Measurements from ENCODE around the gene WWP2. TPM values are rescaled to one million over a fixed set of nuclear protein-coding genes. Genes with fewer than 3 reads are reported as not detected.

WWP2 gene
- 17.0 and 20.7 TPM in 2 replicates for total RNA-seq

GRCh38 chr16:69761983-69762813, at the start of gene WWP2:
Gene WWP2 (plus strand): TSS chr16:69762332. CDS start chr16:69787011, 24,679 bp downstream.

GRCh38 chr16:69726313-69727060, 35.6 kb upstream of the WWP2 start, which contains the start of gene NQO1:
Gene NQO1 (minus strand): TSS chr16:69726560. CDS start chr16:69726439, 121 bp downstream.

GRCh38 chr16:69754469-69755310, 7.4 kb upstream of the WWP2 start, which contains the start of gene NOB1:
Gene NOB1 (minus strand): TSS chr16:69754926. CDS start chr16:69754910, 16 bp downstream.

GRCh38 chr16:69951017-69951671, 189.0 kb downstream of the WWP2 start, which contains the start of gene CLEC18A:
Gene CLEC18A (plus strand): TSS chr16:69951334. CDS start chr16:69951367, 33 bp downstream.

Other genes with a start within 250 kb of the WWP2 start
- 21.9 and 26.4 TPM in 2 replicates for gene NFAT5, start 196.4 kb upstream of the WWP2 start, total RNA-seq
- 401 and 604 TPM in 2 replicates for gene NQO1, start 35.8 kb upstream of the WWP2 start, total RNA-seq
- 19.5 and 24.1 TPM in 2 replicates for gene NOB1, start 7.4 kb upstream of the WWP2 start, total RNA-seq
- gene CLEC18A, start 189.0 kb downstream of the WWP2 start, total RNA-seq = 0.12 and 0.22 TPM in 2 replicates